ENCODE results near the gene AR. TPM values are rescaled to one million over a fixed set of nuclear protein-coding genes. Genes with fewer than 3 reads are reported as not detected.

Gene AR
- total RNA-seq, 2 donors from 2014 or later = 1.5 to 2.2 TPM

DNA sequence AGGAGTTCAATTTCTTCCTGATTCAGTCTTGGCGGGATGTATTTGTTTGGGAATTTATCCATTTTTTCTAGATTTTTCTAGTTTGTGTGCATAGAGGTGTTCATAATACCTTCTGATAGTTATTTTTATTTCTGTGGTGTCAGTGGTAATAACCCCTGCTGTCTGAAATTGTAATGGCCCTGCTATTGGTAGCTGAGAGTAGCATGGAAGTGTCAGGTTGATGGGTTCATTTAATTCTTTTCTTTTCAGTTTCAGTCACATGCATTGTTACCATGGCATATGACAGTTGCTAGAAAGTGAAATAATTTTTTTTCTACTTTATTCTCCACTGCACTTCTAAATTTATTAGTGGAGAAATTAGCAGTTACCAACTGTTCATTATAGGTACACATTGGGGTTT is 20.7 kb downstream of the AR start:
- H3K4me3 Mint-ChIP-seq = no peak overlapping the region
- TF ChIP-seq, protein P1, sequence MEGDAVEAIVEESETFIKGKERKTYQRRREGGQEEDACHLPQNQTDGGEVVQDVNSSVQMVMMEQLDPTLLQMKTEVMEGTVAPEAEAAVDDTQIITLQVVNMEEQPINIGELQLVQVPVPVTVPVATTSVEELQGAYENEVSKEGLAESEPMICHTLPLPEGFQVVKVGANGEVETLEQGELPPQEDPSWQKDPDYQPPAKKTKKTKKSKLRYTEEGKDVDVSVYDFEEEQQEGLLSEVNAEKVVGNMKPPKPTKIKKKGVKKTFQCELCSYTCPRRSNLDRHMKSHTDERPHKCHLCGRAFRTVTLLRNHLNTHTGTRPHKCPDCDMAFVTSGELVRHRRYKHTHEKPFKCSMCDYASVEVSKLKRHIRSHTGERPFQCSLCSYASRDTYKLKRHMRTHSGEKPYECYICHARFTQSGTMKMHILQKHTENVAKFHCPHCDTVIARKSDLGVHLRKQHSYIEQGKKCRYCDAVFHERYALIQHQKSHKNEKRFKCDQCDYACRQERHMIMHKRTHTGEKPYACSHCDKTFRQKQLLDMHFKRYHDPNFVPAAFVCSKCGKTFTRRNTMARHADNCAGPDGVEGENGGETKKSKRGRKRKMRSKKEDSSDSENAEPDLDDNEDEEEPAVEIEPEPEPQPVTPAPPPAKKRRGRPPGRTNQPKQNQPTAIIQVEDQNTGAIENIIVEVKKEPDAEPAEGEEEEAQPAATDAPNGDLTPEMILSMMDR (conservative IDR thresholded peaks at IDR 0.05) = no peak
- H3K27me3 Mint-ChIP-seq (ENCODE audit: insufficient read depth) = no peaks in the 10 kb centered on the region
- no peak for DNase-seq
- Histone ChIP-seq H3K9me3 (ENCODE audit: control insufficient read depth, low read length) (no peaks in the 10 kb centered on the region), H3K36me3 (ENCODE audit: control insufficient read depth, insufficient read depth, low read length) (no peaks in the 10 kb centered on the region), H3K4me3 (ENCODE audit: low read length) (no peak overlapping the region), H3K4me1 (ENCODE audit: control insufficient read depth, insufficient read depth, low read length) (no peaks in the 10 kb centered on the region), H3K27ac (ENCODE audit: low read depth, low read length) (no peak overlapping the region), H3K27me3 (ENCODE audit: control insufficient read depth, insufficient read depth, low read length, poor library complexity, severe bottlenecking) (no peaks in the 10 kb centered on the region), H3K9ac (ENCODE audit: extremely low read depth, low read length, poor library complexity, severe bottlenecking) (no peak overlapping the region)
- peaks cover 44% of the 10 kb centered on the region for H3K9me3 Mint-ChIP-seq
- H3K27ac Mint-ChIP-seq = no peak overlapping the region
- WGBS, 2 experiments (ENCODE audit: insufficient coverage in 1 of 2, insufficient read length in 1 of 2) = 100% methylated on average over 1 of the region's 1 CpG; no CpG with 5 or more reads in 1 of the 2 experiments
- no peaks in the 10 kb centered on the region for H3K4me1 Mint-ChIP-seq
- H3K36me3 Mint-ChIP-seq (ENCODE audit: low read depth) = no peaks in the 10 kb centered on the region

- no peak overlapping the region for H3K4me3 ChIP-seq (ENCODE audit: low read length)
- no peaks in the 10 kb centered on the region for H3K4me1 ChIP-seq (ENCODE audit: control insufficient read depth, insufficient read depth, low read length)
- peaks cover 47% of the 10 kb centered on the region for H3K9me3 Mint-ChIP-seq
- H3K4me3 Mint-ChIP-seq = no peak overlapping the region
- no peak overlapping the region for H3K27ac ChIP-seq (ENCODE audit: low read depth, low read length)
- H3K27ac Mint-ChIP-seq = no peak overlapping the region
- H3K36me3 Mint-ChIP-seq (ENCODE audit: low read depth) = no peaks in the 10 kb centered on the region
- H3K27me3 ChIP-seq (ENCODE audit: control insufficient read depth, insufficient read depth, low read length, poor library complexity, severe bottlenecking) = no peaks in the 10 kb centered on the region
- no peaks in the 10 kb centered on the region for H3K4me1 Mint-ChIP-seq
- H3K9me3 ChIP-seq (ENCODE audit: control insufficient read depth, low read length) = no peaks in the 10 kb centered on the region
- 80 to 92% methylated on average over 2 to 5 of the region's 5 CpGs for WGBS, 2 experiments (ENCODE audit: insufficient coverage in 1 of 2, insufficient read length in 1 of 2)
- H3K27me3 Mint-ChIP-seq (ENCODE audit: insufficient read depth) = no peaks in the 10 kb centered on the region
- no peak for DNase-seq
- TF ChIP-seq, protein P1 (conservative IDR thresholded peaks at IDR 0.05) = no peak
- H3K36me3 ChIP-seq (ENCODE audit: control insufficient read depth, insufficient read depth, low read length) = no peaks in the 10 kb centered on the region
- H3K9ac ChIP-seq (ENCODE audit: extremely low read depth, low read length, poor library complexity, severe bottlenecking) = no peak overlapping the region
Measured at GRCh38 chrX:67568769-67569168, 24.9 kb downstream of the AR start.

- Mint-ChIP-seq H3K27me3 (ENCODE audit: insufficient read depth) (no peaks in the 10 kb centered on the region), H3K9me3 (peaks cover 39% of the 10 kb centered on the region), H3K4me1 (no peaks in the 10 kb centered on the region), H3K27ac (no peak overlapping the region), H3K4me3 (no peak overlapping the region), H3K36me3 (ENCODE audit: low read depth) (no peaks in the 10 kb centered on the region)
- Histone ChIP-seq H3K9me3 (ENCODE audit: control insufficient read depth, low read length) (no peaks in the 10 kb centered on the region), H3K36me3 (ENCODE audit: control insufficient read depth, insufficient read depth, low read length) (no peaks in the 10 kb centered on the region), H3K4me3 (ENCODE audit: low read length) (no peak overlapping the region), H3K27me3 (ENCODE audit: control insufficient read depth, insufficient read depth, low read length, poor library complexity, severe bottlenecking) (no peaks in the 10 kb centered on the region), H3K27ac (ENCODE audit: low read depth, low read length) (no peak overlapping the region), H3K4me1 (ENCODE audit: control insufficient read depth, insufficient read depth, low read length) (no peaks in the 10 kb centered on the region), H3K9ac (ENCODE audit: extremely low read depth, low read length, poor library complexity, severe bottlenecking) (no peak overlapping the region)
- DNase-seq = no peak
- TF ChIP-seq, protein P1 (conservative IDR thresholded peaks at IDR 0.05) = no peak
Measured at GRCh38 chrX:67570839-67571238, 27.0 kb downstream of the AR start.
